Mesendoderm (in vitro differentiated cells): ENCODE results near the gene PCDHA6.
A peak's percentile ranks its signal among the peaks of the same experiment; 100 is the strongest.
"Not testable (repeated sequence)": the region's sequence is repeated elsewhere in the genome, so short reads cannot be mapped to it uniquely, and the experiment has no call there.

ENCODE experiments used
- DNase-seq: peaks from one replicate; pipeline ENCODE4 v3.0.0; 2013
- H2AK5ac ChIP-seq: 2 replicates; pipeline ENCODE4 v1.6.1; 2013; ENCODE audit warnings: low read length, inconsistent platforms
- H2BK120ac ChIP-seq: 2 replicates; pipeline ENCODE4 v1.6.1; 2013; ENCODE audit warnings: low read depth, mild to moderate bottlenecking, low read length, moderate library complexity, mixed read lengths
- H2BK15ac ChIP-seq: replicated peaks from 2 replicates; pipeline ENCODE4 v1.6.1; 2013; ENCODE audit warnings: low read depth, mild to moderate bottlenecking, moderate library complexity
- H2BK5ac ChIP-seq: 2 replicates; pipeline ENCODE4 v1.6.1; 2013; ENCODE audit warnings: low read length, inconsistent platforms
- H3K18ac ChIP-seq: 2 replicates; pipeline ENCODE4 v1.6.1; 2013; ENCODE audit warnings: mild to moderate bottlenecking, low read length, mixed read lengths
- H3K23ac ChIP-seq: one replicate; pipeline ENCODE4 v1.6.1; 2013; ENCODE audit warnings: low read length
- H3K27ac ChIP-seq: 2 replicates; pipeline ENCODE4 v1.5.1; 2013; ENCODE audit warnings: low read depth, mild to moderate bottlenecking, inconsistent platforms, low read length, moderate library complexity
- H3K27me3 ChIP-seq: 2 replicates; pipeline ENCODE4 v1.6.1; 2013; ENCODE audit warnings: low read length, control low read depth, mild to moderate bottlenecking, inconsistent platforms; ENCODE audit not compliant: insufficient read depth, poor library complexity
- H3K36me3 ChIP-seq: 2 replicates; pipeline ENCODE4 v1.6.1; 2013; ENCODE audit warnings: low read length, inconsistent platforms; ENCODE audit not compliant: control insufficient read depth, insufficient read depth
- H3K4ac ChIP-seq: one replicate; pipeline ENCODE4 v1.6.1; 2013; ENCODE audit warnings: low read depth, mild to moderate bottlenecking, low read length, moderate library complexity
- H3K4me1 ChIP-seq: 2 replicates; pipeline ENCODE4 v1.6.1; 2013; ENCODE audit warnings: low read depth, low read length, inconsistent platforms; ENCODE audit not compliant: control insufficient read depth
- H3K4me2 ChIP-seq: 2 replicates; pipeline ENCODE4 v1.6.1; 2013; ENCODE audit warnings: low read length
- H3K4me3 ChIP-seq: 2 replicates; pipeline ENCODE4 v1.5.1; 2013; ENCODE audit warnings: mild to moderate bottlenecking, low read length
- H3K56ac ChIP-seq: one replicate; pipeline ENCODE4 v1.6.1; 2013; ENCODE audit warnings: low read length
- H3K79me1 ChIP-seq: 2 replicates; pipeline ENCODE4 v1.6.1; 2013; ENCODE audit warnings: low read length, inconsistent platforms
- H3K79me2 ChIP-seq: 2 replicates; pipeline ENCODE4 v1.6.1; 2013; ENCODE audit warnings: mild to moderate bottlenecking, low read length; ENCODE audit not compliant: control insufficient read depth, insufficient read depth
- H3K9ac ChIP-seq: 2 replicates; pipeline ENCODE4 v1.6.1; 2013; ENCODE audit warnings: low read length, inconsistent platforms
- H4K5ac ChIP-seq: one replicate; pipeline ENCODE4 v1.6.1; 2013; ENCODE audit warnings: low read length
- H4K8ac ChIP-seq: one replicate; pipeline ENCODE4 v1.6.1; 2013; ENCODE audit warnings: low read depth, mild to moderate bottlenecking, control low read depth, low read length, moderate library complexity
- WGBS: extraction: QIAGEN DNeasy Blood & Tissue Kit; methylation state at CpG from one replicate; pipeline ENCODE4 v1.1.7; 2013; ENCODE audit warnings: low lambda C conversion rate, missing lambda C conversion rate; ENCODE audit not compliant: insufficient coverage; ENCODE audit errors: extremely low coverage; 5-methylcytosine and 5-hydroxymethylcytosine counted together

The PCDHA6 gene

GRCh38 chr5:140800816-140801493, 26.8 kb upstream of the PCDHA6 start, which contains the start of gene PCDHA3:
Gene PCDHA3, plus strand, starts transcription at chr5:140801057.
- Histone ChIP-seq H3K9ac (no peak within 1 kb of the TSS), H3K79me1 (no peaks in the 10 kb centered on the region), H2BK120ac (no peak within 1 kb of the TSS), H2BK15ac (no peak within 1 kb of the TSS), H3K4me3 (no peak within 1 kb of the TSS), H4K8ac (no peak within 1 kb of the TSS), H2AK5ac (no peak within 1 kb of the TSS), H3K4ac (no peak within 1 kb of the TSS), H3K27me3 (no peaks in the 10 kb centered on the region), H3K79me2 (no peaks in the 10 kb centered on the region), H4K5ac (no peak within 1 kb of the TSS), H3K36me3 (no peaks in the 10 kb centered on the region), H3K56ac (no peak within 1 kb of the TSS), H3K4me1 (no peaks in the 10 kb centered on the region), H3K27ac (no peak within 1 kb of the TSS), H3K23ac (no peak within 1 kb of the TSS), H3K4me2 (no peak within 1 kb of the TSS), H3K18ac (no peak within 1 kb of the TSS), H2BK5ac (no peak within 1 kb of the TSS)
- DNase-seq, result peak; percentile 7
- no CpG with 5 or more reads among the region's 29 CpGs for WGBS

DNA sequence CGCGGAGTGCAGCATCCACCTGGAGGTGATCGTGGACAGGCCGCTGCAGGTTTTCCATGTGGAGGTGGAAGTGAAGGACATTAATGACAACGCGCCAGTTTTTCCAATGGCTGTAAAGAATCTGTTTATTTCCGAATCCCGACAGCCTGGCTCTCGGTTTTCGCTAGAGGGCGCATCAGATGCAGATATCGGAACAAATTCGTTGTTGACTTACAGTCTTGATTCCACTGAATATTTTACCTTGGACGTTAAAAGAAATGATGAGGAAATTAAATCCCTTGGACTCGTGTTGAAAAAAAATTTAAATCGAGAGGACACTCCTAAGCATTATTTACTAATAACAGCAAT, 26.3 kb upstream of the PCDHA6 start:
- Histone ChIP-seq H2BK15ac (no peak overlapping the region), H3K79me2 (no peaks in the 10 kb centered on the region), H3K79me1 (no peaks in the 10 kb centered on the region), H3K18ac (no peak overlapping the region), H2AK5ac (no peak overlapping the region), H3K4ac (no peak overlapping the region), H2BK120ac (no peak overlapping the region), H3K23ac (no peak overlapping the region), H3K27me3 (no peaks in the 10 kb centered on the region), H3K27ac (no peak overlapping the region), H3K36me3 (no peaks in the 10 kb centered on the region), H3K4me2 (no peak overlapping the region), H3K4me3 (no peak overlapping the region), H2BK5ac (no peak overlapping the region), H3K9ac (no peak overlapping the region), H4K8ac (no peak overlapping the region), H3K56ac (no peak overlapping the region), H3K4me1 (no peaks in the 10 kb centered on the region), H4K5ac (no peak overlapping the region)
- no CpG with 5 or more reads among the region's 16 CpGs for WGBS
- DNase-seq, result no peak

DNA sequence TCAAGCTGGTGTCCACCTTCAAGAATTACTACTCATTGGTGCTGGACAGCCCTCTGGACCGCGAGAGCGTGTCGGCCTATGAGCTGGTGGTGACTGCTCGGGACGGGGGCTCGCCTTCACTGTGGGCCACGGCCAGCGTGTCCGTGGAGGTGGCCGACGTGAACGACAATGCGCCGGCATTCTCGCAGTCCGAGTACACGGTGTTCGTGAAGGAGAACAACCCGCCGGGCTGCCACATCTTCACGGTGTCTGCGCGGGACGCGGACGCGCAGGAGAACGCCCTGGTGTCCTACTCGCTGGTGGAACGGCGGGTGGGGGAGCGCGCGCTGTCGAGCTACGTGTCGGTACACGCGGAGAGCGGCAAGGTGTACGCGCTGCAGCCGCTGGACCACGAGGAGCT, 25.4 kb upstream of the PCDHA6 start:
- not testable (repeated sequence) for H3K4me1 ChIP-seq, H2BK15ac ChIP-seq, H2BK5ac ChIP-seq, H2BK120ac ChIP-seq, H3K79me1 ChIP-seq, H3K79me2 ChIP-seq, H3K27me3 ChIP-seq, H3K27ac ChIP-seq, H3K23ac ChIP-seq, H4K8ac ChIP-seq, H3K4me3 ChIP-seq, H3K4me2 ChIP-seq, DNase-seq, H3K9ac ChIP-seq, H3K18ac ChIP-seq, H4K5ac ChIP-seq, H3K4ac ChIP-seq, H3K36me3 ChIP-seq, H2AK5ac ChIP-seq, H3K56ac ChIP-seq
- no CpG with 5 or more reads among the region's 45 CpGs for WGBS

GRCh38 chr5:140802781-140803271, 24.9 kb upstream of the PCDHA6 start:
- no peak overlapping the region for H3K4me3 ChIP-seq
- WGBS, result no CpG with 5 or more reads among the region's 53 CpGs
- no peak overlapping the region for H2AK5ac ChIP-seq
- H2BK15ac ChIP-seq, result no peak overlapping the region
- no peak overlapping the region for H4K8ac ChIP-seq
- H3K27ac ChIP-seq, result no peak overlapping the region
- no peaks in the 10 kb centered on the region for H3K79me1 ChIP-seq
- no peak overlapping the region for H2BK5ac ChIP-seq
- H3K36me3 ChIP-seq, result no peaks in the 10 kb centered on the region
- no peak overlapping the region for H4K5ac ChIP-seq
- no peak overlapping the region for H3K56ac ChIP-seq
- no peak overlapping the region for H3K18ac ChIP-seq
- no peaks in the 10 kb centered on the region for H3K4me1 ChIP-seq
- no peak overlapping the region for H3K4me2 ChIP-seq
- H3K4ac ChIP-seq, result no peak overlapping the region
- H3K9ac ChIP-seq, result no peak overlapping the region
- H3K27me3 ChIP-seq, result no peaks in the 10 kb centered on the region
- no peak overlapping the region for H3K23ac ChIP-seq
- DNase-seq, result no peak
- H2BK120ac ChIP-seq, result no peak overlapping the region
- no peaks in the 10 kb centered on the region for H3K79me2 ChIP-seq

GRCh38 chr5:140806834-140807775, 20.7 kb upstream of the PCDHA6 start, which contains the start of gene PCDHA4:
Gene PCDHA4, plus strand, starts transcription at chr5:140807068.
- Histone ChIP-seq H4K5ac (no peak within 1 kb of the TSS), H3K27me3 (no peaks in the 10 kb centered on the region), H3K79me2 (no peaks in the 10 kb centered on the region), H3K18ac (no peak within 1 kb of the TSS), H4K8ac (no peak within 1 kb of the TSS), H3K4ac (no peak within 1 kb of the TSS), H3K4me3 (peak within 1 kb of the TSS; percentile 75), H3K36me3 (no peaks in the 10 kb centered on the region), H2BK120ac (no peak within 1 kb of the TSS), H3K4me2 (peak within 1 kb of the TSS; percentile 71), H2AK5ac (no peak within 1 kb of the TSS), H3K9ac (peak within 1 kb of the TSS; percentile 90), H2BK15ac (no peak within 1 kb of the TSS), H2BK5ac (no peak within 1 kb of the TSS), H3K4me1 (no peaks in the 10 kb centered on the region), H3K27ac (no peak within 1 kb of the TSS), H3K56ac (peak within 1 kb of the TSS; percentile 95), H3K79me1 (no peaks in the 10 kb centered on the region), H3K23ac (no peak within 1 kb of the TSS)
- no CpG with 5 or more reads among the region's 47 CpGs for WGBS
- DNase-seq, result peak; percentile 78
